HL-60 (cell line): Measurements from ENCODE around the gene DPM1.

Experiments
- DNase-seq, 2 experiments: peaks; one replicate each; pipeline ENCODE4 v3.0.0-alpha.2; 2010 to 2020; ENCODE audit warnings: low read depth in 1 of 2, low spot score in 1 of 2
- H3K27ac ChIP-seq: fragments of 250-450 bp; sonication (Bioruptor Pico); replicated peaks from 2 replicates; pipeline ENCODE4 v1.5.1; 2020; ENCODE audit warnings: mild to moderate bottlenecking, moderate library complexity
- H3K27me3 ChIP-seq: fragments of 250-450 bp; sonication (Bioruptor Pico); 2 replicates; pipeline ENCODE4 v1.5.1; 2021; ENCODE audit warnings: mild to moderate bottlenecking, moderate library complexity; ENCODE audit not compliant: insufficient read depth, poor library complexity, severe bottlenecking
- H3K4me3 ChIP-seq: replicated peaks from 2 replicates; pipeline ENCODE4 v1.5.1; 2011; ENCODE audit warnings: mild to moderate bottlenecking, control low read depth, low read length; ENCODE audit not compliant: insufficient read depth
- CTCF ChIP-seq: IDR thresholded peaks from one replicate; pipeline ENCODE4 v1.5.1; 2011; ENCODE audit warnings: low read length, control low read depth, inconsistent platforms; ENCODE audit not compliant: insufficient read depth
- GABPA ChIP-seq: IDR thresholded peaks from 2 replicates; pipeline ENCODE4 v1.6.1; 2012; ENCODE audit warnings: low read depth
- POLR2AphosphoS5 ChIP-seq: IDR thresholded peaks from 2 replicates; pipeline ENCODE4 v1.6.1; 2012; ENCODE audit warnings: low read depth
- SPI1 ChIP-seq: IDR thresholded peaks from 2 replicates; pipeline ENCODE4 v1.6.1; 2012; ENCODE audit warnings: low read depth, mild to moderate bottlenecking, borderline replicate concordance
- TF ChIP-seq, protein P1 (sequence below): IDR thresholded peaks from 2 replicates; pipeline ENCODE4 v1.6.1; 2012; ENCODE audit warnings: low read depth; ENCODE audit not compliant: insufficient replicate concordance

Gene DPM1

DNA sequence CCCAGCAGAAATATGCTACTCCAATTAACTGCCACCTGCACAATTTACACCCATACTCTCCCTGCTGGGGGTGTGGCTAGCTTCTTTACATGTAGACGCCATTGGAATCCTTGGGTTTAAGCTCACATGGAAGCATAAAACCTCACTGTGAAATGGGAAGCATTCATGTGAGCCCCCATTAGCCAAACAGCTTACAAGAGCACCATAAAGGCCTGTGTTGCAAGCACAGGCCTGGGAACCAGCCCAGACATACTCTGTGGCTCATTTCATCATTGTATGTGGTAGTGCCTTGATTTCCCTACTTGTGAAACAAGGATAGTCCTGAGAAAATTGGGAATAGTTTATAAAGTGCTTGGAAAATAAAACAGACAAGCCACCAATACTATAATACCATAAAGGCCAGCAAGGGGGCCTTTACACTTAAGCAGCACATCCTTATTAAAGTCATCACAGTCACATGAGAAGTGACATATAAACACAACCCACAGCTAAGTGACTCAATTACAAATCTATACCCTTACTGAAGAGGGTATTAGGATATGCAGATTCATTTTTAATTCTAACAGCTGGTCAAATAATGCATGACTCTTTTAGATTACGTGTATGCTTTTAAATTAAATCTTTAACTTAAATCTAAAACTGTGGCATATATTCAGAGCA lies 33.9 kb downstream of the DPM1 start:
- no peak for DNase-seq
- Histone ChIP-seq H3K27me3 (no peaks in the 10 kb centered on the region), H3K27ac (no peak overlapping the region), H3K4me3 (no peak overlapping the region)
- TF ChIP-seq, protein P1, sequence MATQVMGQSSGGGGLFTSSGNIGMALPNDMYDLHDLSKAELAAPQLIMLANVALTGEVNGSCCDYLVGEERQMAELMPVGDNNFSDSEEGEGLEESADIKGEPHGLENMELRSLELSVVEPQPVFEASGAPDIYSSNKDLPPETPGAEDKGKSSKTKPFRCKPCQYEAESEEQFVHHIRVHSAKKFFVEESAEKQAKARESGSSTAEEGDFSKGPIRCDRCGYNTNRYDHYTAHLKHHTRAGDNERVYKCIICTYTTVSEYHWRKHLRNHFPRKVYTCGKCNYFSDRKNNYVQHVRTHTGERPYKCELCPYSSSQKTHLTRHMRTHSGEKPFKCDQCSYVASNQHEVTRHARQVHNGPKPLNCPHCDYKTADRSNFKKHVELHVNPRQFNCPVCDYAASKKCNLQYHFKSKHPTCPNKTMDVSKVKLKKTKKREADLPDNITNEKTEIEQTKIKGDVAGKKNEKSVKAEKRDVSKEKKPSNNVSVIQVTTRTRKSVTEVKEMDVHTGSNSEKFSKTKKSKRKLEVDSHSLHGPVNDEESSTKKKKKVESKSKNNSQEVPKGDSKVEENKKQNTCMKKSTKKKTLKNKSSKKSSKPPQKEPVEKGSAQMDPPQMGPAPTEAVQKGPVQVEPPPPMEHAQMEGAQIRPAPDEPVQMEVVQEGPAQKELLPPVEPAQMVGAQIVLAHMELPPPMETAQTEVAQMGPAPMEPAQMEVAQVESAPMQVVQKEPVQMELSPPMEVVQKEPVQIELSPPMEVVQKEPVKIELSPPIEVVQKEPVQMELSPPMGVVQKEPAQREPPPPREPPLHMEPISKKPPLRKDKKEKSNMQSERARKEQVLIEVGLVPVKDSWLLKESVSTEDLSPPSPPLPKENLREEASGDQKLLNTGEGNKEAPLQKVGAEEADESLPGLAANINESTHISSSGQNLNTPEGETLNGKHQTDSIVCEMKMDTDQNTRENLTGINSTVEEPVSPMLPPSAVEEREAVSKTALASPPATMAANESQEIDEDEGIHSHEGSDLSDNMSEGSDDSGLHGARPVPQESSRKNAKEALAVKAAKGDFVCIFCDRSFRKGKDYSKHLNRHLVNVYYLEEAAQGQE: no peak
- TF ChIP-seq GABPA (no peak), SPI1 (no peak), POLR2AphosphoS5 (no peak)

- no peak for TF ChIP-seq SPI1
- no peak for TF ChIP-seq CTCF
- TF ChIP-seq, protein P1: no peak
- TF ChIP-seq POLR2AphosphoS5: no peak
- no peak for TF ChIP-seq GABPA
- DNase-seq: no peak
- H3K27me3 ChIP-seq: no peaks in the 10 kb centered on the region
- H3K27ac ChIP-seq: no peak overlapping the region
- no peak overlapping the region for H3K4me3 ChIP-seq
Observed at GRCh38 chr20:50921803-50922501, 36.4 kb downstream of the DPM1 start.

- no peaks in the 10 kb centered on the region for H3K27me3 ChIP-seq
- no peak overlapping the region for H3K4me3 ChIP-seq
- TF ChIP-seq POLR2AphosphoS5 (no peak), SPI1 (no peak), GABPA (no peak), CTCF (no peak)
- TF ChIP-seq, protein P1: no peak
- no peak for DNase-seq
- no peak overlapping the region for H3K27ac ChIP-seq
Observed at GRCh38 chr20:50920997-50921396, 37.3 kb downstream of the DPM1 start.
